Psoas muscle (tissue), 8 donors: ENCODE results near the gene CEP95. TPM values are rescaled to one million over a fixed set of nuclear protein-coding genes. Genes with fewer than 3 reads are reported as not detected.

Source experiments
- ATAC-seq, 4 donors: fragments of 200-7000 bp; cut with Tn5 transposase; one replicate each; pipeline ENCODE4 v1.9.1; 2020; ENCODE audit warnings: moderate library complexity in 3 of 4, mild to moderate bottlenecking in 2 of 4
- DNase-seq, 2 donors: peaks; one replicate each; pipeline ENCODE4 v3.0.0-alpha.2; 2020
- H3K27ac ChIP-seq: fragments of 200-600 bp; one replicate; pipeline ENCODE4 v1.8.0; 2022
- H3K27me3 ChIP-seq, 3 donors: fragments of 200-600 bp in 1 of 3; one replicate each; pipeline versions ENCODE4 v1.6.1 to v1.8.0; 2013 to 2022; ENCODE audit warnings: low read length in 2 of 3, mild to moderate bottlenecking in 2 of 3, moderate library complexity in 1 of 3; ENCODE audit not compliant: insufficient read depth in 3 of 3
- H3K36me3 ChIP-seq, 2 donors: fragments of 200-600 bp in 1 of 2; one replicate each; pipeline versions ENCODE4 v1.6.1 to v1.8.0; 2013 to 2022; ENCODE audit warnings: low read depth in 1 of 2, mild to moderate bottlenecking in 1 of 2, moderate library complexity in 1 of 2; ENCODE audit not compliant: insufficient read depth in 1 of 2
- H3K4me1 ChIP-seq: fragments of 200-600 bp; one replicate; pipeline ENCODE4 v1.8.0; 2022
- H3K4me3 ChIP-seq: fragments of 200-600 bp; one replicate; pipeline ENCODE4 v1.8.0; 2022; ENCODE audit warnings: mild to moderate bottlenecking
- H3K9me3 ChIP-seq: fragments of 200-600 bp; one replicate; pipeline ENCODE4 v1.8.0; 2022
- CTCF ChIP-seq: fragments of 200-600 bp; IDR thresholded peaks from one replicate; pipeline ENCODE4 v1.8.0; 2022; ENCODE audit warnings: antibody characterized with exemption
- WGBS, 3 donors: extraction: QIAGEN DNeasy Blood & Tissue Kit; methylation state at CpG; one replicate each; pipeline versions ENCODE4 v1.1.6 to v1.1.7; 2013; 5-methylcytosine and 5-hydroxymethylcytosine counted together
- intact Hi-C, 2 donors: fragments of 100-400 bp; cut with DNase I; formaldehyde crosslinking; loops; one replicate each; pipeline versions ENCODE4 v1.11.0 to v1.14.2; 2022
- polyA plus RNA-seq, 3 donors: library from polyadenylated mRNA; stranded (reverse); fragments of 200-250 nt; gene quantifications; one replicate each; pipeline ENCODE4 v1.2.3, GENCODE V29; 2013
- total RNA-seq, 4 donors: library from RNA; stranded (reverse); fragmentation: NEBNext Ultra II Directional in 2 of 4; extraction: Animal tissue kit (Norgen Biotek cat#: 25700) in 2 of 4; gene quantifications; one replicate each; pipeline versions ENCODE4 v1.2.1 to v1.2.4, GENCODE V29; 2021 to 2023
- donor health status: healthy with polysubstance abuse.
- donor health status: DM: no; HTN: no; CAD: no; lungs with moderate emphysema.
- donor health status: Bipolar disorder and iron deficiency.
- donor health status: healthy.
- donor health status: DM: yes; HTN: yes; CAD: no.
- donor health status: DM: no; HTN: no; CAD: no.
- donor health status: DM: no; HTN: no; CAD: no.
- donor health status: DM: yes; HTN: yes; CAD: no.

The CEP95 gene
- total and polyA plus RNA-seq, 7 donors = 9.3 to 21.7 (median 15.7) TPM

GRCh38 chr17:64502021-64502420 is 4.8 kb upstream of the CEP95 start:
- Histone ChIP-seq H3K27ac (no peak overlapping the region), H3K9me3 (no peaks in the 10 kb centered on the region), H3K36me3 (peaks cover 36 to 76% of the 10 kb centered on the region in 2 donors), H3K4me3 (peak overlapping the region; percentile 1), H3K27me3 (no peaks in the 10 kb centered on the region), H3K4me1 (peaks cover 40% of the 10 kb centered on the region)
- intact Hi-C loops = no loop called here
- DNase-seq (no peak), ATAC-seq (no peak)
- no peak for TF ChIP-seq CTCF
- 80 to 81% (median 80%) methylated on average over 3 of the region's 3 CpGs for WGBS, 3 donors

GRCh38 chr17:64502809-64503208 is 4.0 kb upstream of the CEP95 start:
- intact Hi-C loops = no loop called here
- no peak for DNase-seq
- TF ChIP-seq CTCF = no peak
- Histone ChIP-seq H3K4me1 (peaks cover 38% of the 10 kb centered on the region), H3K36me3 (peaks cover 36 to 72% of the 10 kb centered on the region in 2 donors), H3K27ac (peak overlapping the region; percentile 28), H3K4me3 (peak overlapping the region; percentile 97), H3K27me3 (no peaks in the 10 kb centered on the region), H3K9me3 (no peaks in the 10 kb centered on the region)
- 80 to 86% (median 82%) methylated on average over 2 of the region's 2 CpGs for WGBS, 3 donors
- ATAC-seq = no peak

GRCh38 chr17:64503341-64503740 is 3.4 kb upstream of the CEP95 start:
- peak overlapping the region; percentile 100 for H3K27ac ChIP-seq
- TF ChIP-seq CTCF = no peak
- DNase-seq (no peak), ATAC-seq (no peak)
- intact Hi-C loops = no loop called here
- H3K4me1 ChIP-seq = peaks cover 41% of the 10 kb centered on the region
- H3K27me3 ChIP-seq = no peaks in the 10 kb centered on the region
- peaks cover 36 to 66% of the 10 kb centered on the region in 2 donors for H3K36me3 ChIP-seq
- 56 to 68% (median 63%) methylated on average over 5 of the region's 5 CpGs for WGBS, 3 donors
- peak overlapping the region; percentile 97 for H3K4me3 ChIP-seq
- no peaks in the 10 kb centered on the region for H3K9me3 ChIP-seq

GRCh38 chr17:64503821-64504768 is 2.7 kb upstream of the CEP95 start:
- ATAC-seq (no peak), DNase-seq (no peak)
- intact Hi-C loops = no loop called here
- Histone ChIP-seq H3K9me3 (no peaks in the 10 kb centered on the region), H3K36me3 (peaks cover 36 to 65% of the 10 kb centered on the region in 2 donors), H3K27me3 (no peaks in the 10 kb centered on the region), H3K27ac (peak overlapping the region; percentile 100), H3K4me1 (peaks cover 44% of the 10 kb centered on the region), H3K4me3 (peak overlapping the region; percentile 97)
- TF ChIP-seq CTCF = no peak
- 17 to 25% (median 19%) methylated on average over 7 of the region's 7 CpGs for WGBS, 3 donors
